ENCODE data around the gene ZNG1A. TPM values are rescaled to one million over a fixed set of nuclear protein-coding genes. Genes with fewer than 3 reads are reported as not detected.
"Not testable (repeated sequence)": the region's sequence is repeated elsewhere in the genome, so short reads cannot be mapped to it uniquely, and the experiment has no call there.

ZNG1A gene
- total RNA-seq, 1 experiment from 2014 or later, result 54.4 TPM

- CTCF ChIA-PET, result interaction anchor here (1.0 kb wide), 1 partner anchor 133 kb away, joined by 3 read pairs; no protein-coding TSS in a partner anchor
- no peaks in the 10 kb centered on the region for H3K4me1 Mint-ChIP-seq (ENCODE audit: low read depth, unreplicated experiment)
- H3K36me3 Mint-ChIP-seq (ENCODE audit: insufficient read depth, unreplicated experiment), result peaks cover 9% of the 10 kb centered on the region
- no peak for DNase-seq
- no peak for TF ChIP-seq CTCF (IDR thresholded peaks at IDR 0.05; ENCODE audit: unreplicated experiment)
- no TSS peak for BruUV-seq (replicated peaks)
- intact Hi-C loops (cut with micrococcal nuclease; ENCODE audit: unreplicated experiment), result no loop called here
- H3K27ac Mint-ChIP-seq (ENCODE audit: unreplicated experiment), result no peak overlapping the region
- peak overlapping the region; percentile 67 for H3K4me3 Mint-ChIP-seq (ENCODE audit: low read depth, unreplicated experiment)
- peaks cover 16% of the 10 kb centered on the region for H3K27me3 Mint-ChIP-seq (ENCODE audit: unreplicated experiment)
- H3K9me3 Mint-ChIP-seq (ENCODE audit: low read depth, unreplicated experiment), result no peaks in the 10 kb centered on the region
Measured at GRCh38 chr9:214351-214647, 35.4 kb upstream of the ZNG1A start.

GRCh38 chr9:213901-214300, 35.0 kb upstream of the ZNG1A start:
- BruUV-seq (replicated peaks); CTCF ChIA-PET; DNase-seq; H3K36me3 Mint-ChIP-seq (ENCODE audit: insufficient read depth, unreplicated experiment); intact Hi-C loops (cut with micrococcal nuclease; ENCODE audit: unreplicated experiment); H3K9me3 Mint-ChIP-seq (ENCODE audit: low read depth, unreplicated experiment); H3K4me3 Mint-ChIP-seq (ENCODE audit: low read depth, unreplicated experiment); H3K4me1 Mint-ChIP-seq (ENCODE audit: low read depth, unreplicated experiment); H3K27ac Mint-ChIP-seq (ENCODE audit: unreplicated experiment): not testable (repeated sequence)
- H3K27me3 Mint-ChIP-seq (ENCODE audit: unreplicated experiment), result peaks cover 16% of the 10 kb centered on the region

GRCh38 chr9:212297-212696, 33.4 kb upstream of the ZNG1A start:
- H3K27me3 Mint-ChIP-seq (ENCODE audit: unreplicated experiment), result peaks cover 11% of the 10 kb centered on the region
- H3K4me3 Mint-ChIP-seq (ENCODE audit: low read depth, unreplicated experiment), result no peak overlapping the region
- no peaks in the 10 kb centered on the region for H3K9me3 Mint-ChIP-seq (ENCODE audit: low read depth, unreplicated experiment)
- H3K36me3 Mint-ChIP-seq (ENCODE audit: insufficient read depth, unreplicated experiment), result peaks cover 9% of the 10 kb centered on the region
- no peak overlapping the region for H3K27ac Mint-ChIP-seq (ENCODE audit: unreplicated experiment)
- no peak for DNase-seq
- intact Hi-C loops (cut with micrococcal nuclease; ENCODE audit: unreplicated experiment), result no loop called here
- TF ChIP-seq CTCF (IDR thresholded peaks at IDR 0.05; ENCODE audit: unreplicated experiment), result no peak
- no TSS peak for BruUV-seq (replicated peaks)
- H3K4me1 Mint-ChIP-seq (ENCODE audit: low read depth, unreplicated experiment), result no peaks in the 10 kb centered on the region
- CTCF ChIA-PET, result no interaction called here

- no peak for TF ChIP-seq CTCF (IDR thresholded peaks at IDR 0.05; ENCODE audit: unreplicated experiment)
- Mint-ChIP-seq H3K36me3 (ENCODE audit: insufficient read depth, unreplicated experiment) (peaks cover 9% of the 10 kb centered on the region), H3K27ac (ENCODE audit: unreplicated experiment) (no peak overlapping the region), H3K4me3 (ENCODE audit: low read depth, unreplicated experiment) (no peak overlapping the region), H3K9me3 (ENCODE audit: low read depth, unreplicated experiment) (no peaks in the 10 kb centered on the region), H3K4me1 (ENCODE audit: low read depth, unreplicated experiment) (no peaks in the 10 kb centered on the region), H3K27me3 (ENCODE audit: unreplicated experiment) (peaks cover 4% of the 10 kb centered on the region)
- intact Hi-C loops (cut with micrococcal nuclease; ENCODE audit: unreplicated experiment), result no loop called here
- DNase-seq, result no peak
- no TSS peak for BruUV-seq (replicated peaks)
- CTCF ChIA-PET, result no interaction called here
Measured at GRCh38 chr9:211557-211956, 32.7 kb upstream of the ZNG1A start.

- TF ChIP-seq CTCF (IDR thresholded peaks at IDR 0.05; ENCODE audit: unreplicated experiment), result no peak
- H3K4me3 Mint-ChIP-seq (ENCODE audit: low read depth, unreplicated experiment), result no peak overlapping the region
Measured at GRCh38 chr9:211036-211435, 32.2 kb upstream of the ZNG1A start.

More at GRCh38 chr9:211036-211435, 32.2 kb upstream of the ZNG1A start:
- intact Hi-C loops (cut with micrococcal nuclease; ENCODE audit: unreplicated experiment), result no loop called here
- no TSS peak for BruUV-seq (replicated peaks)
- Mint-ChIP-seq H3K4me1 (ENCODE audit: low read depth, unreplicated experiment) (no peaks in the 10 kb centered on the region), H3K27me3 (ENCODE audit: unreplicated experiment) (no peaks in the 10 kb centered on the region), H3K27ac (ENCODE audit: unreplicated experiment) (no peak overlapping the region), H3K36me3 (ENCODE audit: insufficient read depth, unreplicated experiment) (peaks cover 9% of the 10 kb centered on the region), H3K9me3 (ENCODE audit: low read depth, unreplicated experiment) (no peaks in the 10 kb centered on the region)
- no peak for DNase-seq
- CTCF ChIA-PET, result no interaction called here

Measured in Calu3 (cell line).